Activated CD8-positive, alpha-beta memory T cell treated with anti-CD3 and anti-CD28 coated beads, Interleukin-2, amount 50 U/mL, for 1 hour (primary cell): ENCODE data around the gene DNHD1.

Experiments
- DNase-seq: peaks from one replicate; pipeline ENCODE4 v3.0.0-alpha.2; 2020; ENCODE audit errors: extremely low read depth

The DNHD1 gene

DNA sequence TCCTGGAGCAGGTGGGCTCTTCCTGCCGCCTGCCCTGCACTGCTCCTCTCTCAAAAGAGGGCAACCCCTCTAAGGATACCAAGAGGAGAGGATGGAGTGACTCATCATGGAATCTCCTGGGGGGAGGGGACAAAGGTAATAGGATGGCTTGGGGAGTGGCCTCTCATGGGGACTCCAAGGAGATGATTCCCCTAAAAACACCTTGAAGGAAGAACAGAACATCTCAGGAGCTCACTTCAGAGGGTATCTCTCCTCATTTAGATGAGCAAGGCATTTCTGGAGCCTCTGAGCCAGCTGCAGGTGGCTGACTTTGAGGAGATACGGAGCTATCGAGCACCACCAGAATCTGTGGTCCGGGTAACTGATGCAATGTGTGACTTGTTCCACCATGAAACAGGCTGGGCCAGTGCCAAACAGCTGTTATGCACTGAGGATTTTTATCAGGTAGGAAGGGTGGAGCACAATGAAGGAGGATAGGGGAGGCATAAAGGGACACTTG, 66.1 kb downstream of the DNHD1 start:
- no peak for DNase-seq

DNA sequence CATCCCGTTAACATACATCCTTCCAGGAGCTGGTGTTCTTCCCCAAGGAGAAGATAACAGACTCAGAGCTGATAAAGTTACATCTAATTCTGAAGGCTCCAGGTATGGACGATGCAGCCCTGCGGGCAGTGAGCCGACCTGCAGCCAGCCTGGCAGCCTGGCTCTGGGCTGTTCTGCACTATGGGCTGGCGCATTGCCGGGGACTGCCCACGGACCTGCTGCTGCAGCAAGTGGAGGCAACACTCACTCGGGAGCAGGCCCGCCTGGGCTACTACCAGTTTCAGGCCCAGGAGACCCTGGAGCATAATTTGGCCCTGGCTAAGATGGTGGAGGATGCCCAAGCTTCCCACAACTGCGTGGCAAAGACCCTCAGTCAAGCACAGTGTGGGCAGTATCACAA, 66.6 kb downstream of the DNHD1 start:
- DNase-seq = no peak

DNA sequence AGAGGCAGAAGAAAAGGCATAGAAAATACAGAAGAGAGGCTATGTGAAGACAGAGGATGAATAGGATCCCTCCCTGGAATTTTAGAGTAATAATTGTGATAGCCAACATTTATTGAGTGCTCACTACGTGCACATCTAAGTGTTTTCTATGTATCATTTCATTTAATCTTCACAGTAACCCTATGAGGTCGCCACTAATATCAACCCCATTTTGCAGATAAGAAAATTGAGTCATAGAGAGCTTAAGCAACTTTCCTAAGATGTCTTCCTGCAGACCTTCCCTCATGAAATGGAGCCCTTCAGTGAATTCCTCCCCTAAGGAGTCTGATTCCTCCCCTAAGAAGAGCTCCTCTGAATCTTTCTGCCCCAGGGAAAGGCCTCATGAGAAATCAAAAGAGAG, 68.2 kb downstream of the DNHD1 start:
- no peak for DNase-seq

DNA sequence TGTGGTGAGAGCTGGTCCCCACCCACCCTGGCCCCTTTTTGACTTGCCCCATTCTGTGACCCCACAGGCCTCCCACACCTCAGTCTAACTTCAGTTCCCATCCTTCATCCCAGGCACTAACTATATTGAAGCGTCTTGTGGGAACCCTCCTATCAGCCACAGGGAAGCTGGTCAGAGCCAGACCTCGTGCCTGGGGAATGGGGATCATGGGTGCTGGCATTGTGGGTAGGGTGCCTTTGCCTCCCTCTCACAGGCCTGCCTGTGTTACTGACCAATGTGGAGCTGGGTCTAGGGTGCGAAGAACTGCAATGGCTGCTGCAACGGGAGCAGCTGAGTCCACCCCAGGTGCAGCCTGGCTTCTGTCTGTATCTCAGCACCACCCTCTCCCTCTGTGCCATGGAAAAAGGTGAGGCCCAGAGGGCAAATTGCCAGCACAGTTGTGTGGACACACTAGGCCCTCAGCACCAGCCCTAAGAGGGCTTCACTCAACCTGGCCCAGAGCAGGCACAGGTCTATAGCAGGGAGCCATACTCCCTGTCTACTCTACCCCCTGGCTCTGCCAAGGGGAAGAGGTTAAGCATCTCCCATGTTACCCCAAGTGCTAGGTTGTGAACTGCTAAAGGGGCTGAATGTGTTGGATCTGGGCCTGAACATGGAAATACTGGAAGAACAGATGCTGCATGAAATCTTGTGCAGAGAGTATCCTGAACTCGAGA, 69.1 kb downstream of the DNHD1 start:
- no peak for DNase-seq

DNA sequence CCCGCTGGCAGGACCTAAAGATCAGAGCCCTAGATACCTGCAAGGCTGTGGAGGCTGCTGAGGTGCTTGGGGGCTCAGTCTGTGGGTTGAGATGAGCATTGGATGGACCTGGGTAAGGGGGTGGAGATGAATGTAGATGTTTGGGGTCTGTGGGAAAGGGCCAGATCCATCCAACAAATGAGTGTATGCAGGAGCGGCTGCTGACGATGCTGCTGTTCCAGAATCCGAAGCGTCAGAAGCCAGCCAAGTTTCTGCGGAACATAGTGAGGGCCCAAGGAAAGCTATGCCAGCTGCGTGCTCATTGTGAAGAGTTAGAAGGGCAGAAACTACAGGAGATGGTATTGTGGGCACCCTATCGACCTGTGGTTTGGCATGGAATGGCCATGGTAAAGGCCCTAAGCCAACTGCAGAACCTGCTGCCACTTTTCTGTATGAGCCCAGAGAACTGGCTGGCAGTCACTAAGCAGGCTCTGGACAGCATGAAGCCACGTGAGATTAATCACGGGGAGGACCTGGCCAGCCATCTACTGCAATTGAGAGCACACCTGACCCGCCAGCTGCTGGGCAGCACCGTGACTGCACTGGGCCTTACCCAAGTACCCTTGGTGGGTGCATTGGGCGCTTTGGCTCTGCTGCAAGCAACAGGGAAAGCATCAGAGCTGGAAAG, 69.8 kb downstream of the DNHD1 start:
- no peak for DNase-seq

DNA sequence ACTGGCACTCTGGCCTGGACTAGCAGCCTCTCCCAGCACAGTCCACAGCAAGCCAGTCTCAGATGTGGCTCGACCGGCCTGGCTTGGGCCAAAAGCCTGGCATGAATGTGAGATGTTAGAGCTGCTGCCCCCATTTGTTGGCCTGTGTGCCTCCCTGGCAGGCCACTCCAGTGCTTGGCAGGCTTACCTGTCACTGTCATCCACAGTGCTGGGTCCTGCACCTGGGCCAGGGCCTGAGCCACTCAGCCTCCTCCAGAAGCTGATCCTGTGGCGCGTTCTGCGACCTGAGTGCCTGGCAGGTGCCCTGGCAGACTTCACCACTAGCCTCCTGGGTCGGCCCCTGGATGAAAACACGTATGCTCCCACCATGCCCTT, 70.3 kb downstream of the DNHD1 start:
- no peak for DNase-seq

DNA sequence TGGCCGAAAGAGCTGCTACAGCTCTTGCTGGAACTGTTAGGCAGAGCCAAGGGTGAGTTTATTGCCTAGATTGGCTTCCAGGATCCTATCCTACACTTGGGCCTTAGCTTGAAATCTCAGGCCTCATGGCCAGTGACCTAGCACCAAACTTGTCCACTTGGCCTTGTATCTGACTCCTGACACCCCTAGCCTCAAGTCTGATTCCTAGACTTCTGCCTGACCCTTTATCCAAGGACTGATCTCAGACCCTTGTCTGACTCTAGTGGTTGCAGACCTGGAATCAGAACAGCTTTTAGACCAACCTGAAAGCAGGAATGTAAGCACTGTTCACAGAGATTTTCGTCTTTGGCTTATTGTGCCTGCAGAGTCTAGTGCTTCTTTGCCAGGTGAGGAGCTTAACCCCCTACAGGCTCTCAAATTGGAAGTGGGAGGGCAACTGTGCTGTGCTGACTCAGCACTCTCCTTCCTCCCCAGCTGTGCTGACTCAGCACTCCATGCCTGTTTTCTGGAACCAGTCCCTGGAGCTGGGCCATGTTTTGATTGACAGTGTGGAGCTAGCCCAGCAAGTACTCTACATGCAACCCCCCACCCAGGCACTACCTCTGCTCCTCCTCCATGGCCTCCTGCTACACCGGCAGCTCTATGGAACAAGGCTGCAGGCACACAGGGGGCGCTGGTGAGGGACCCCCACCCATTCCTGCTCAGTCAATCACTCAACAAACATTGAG, 71.3 kb downstream of the DNHD1 start:
- DNase-seq = no peak

DNA sequence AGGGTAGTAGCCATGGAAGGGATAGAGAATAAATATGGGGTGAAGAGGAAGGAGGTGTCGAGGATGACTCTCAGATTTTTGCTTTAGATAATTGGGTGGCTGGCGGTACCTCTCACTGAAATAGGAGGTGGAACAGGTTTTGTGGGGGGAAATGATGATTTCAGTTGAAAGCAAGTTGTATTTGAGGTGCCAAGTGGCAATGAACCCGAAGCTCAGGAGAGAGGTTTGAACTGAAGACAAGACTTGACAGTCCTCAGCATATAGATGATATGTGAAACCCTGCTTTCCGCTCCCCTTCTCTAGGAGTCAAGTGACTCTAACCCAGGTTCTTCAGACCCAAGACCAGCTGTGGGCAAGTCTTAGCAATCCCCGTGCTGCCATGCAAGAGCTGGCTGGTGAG, 72.6 kb downstream of the DNHD1 start:
- no peak for DNase-seq

DNA sequence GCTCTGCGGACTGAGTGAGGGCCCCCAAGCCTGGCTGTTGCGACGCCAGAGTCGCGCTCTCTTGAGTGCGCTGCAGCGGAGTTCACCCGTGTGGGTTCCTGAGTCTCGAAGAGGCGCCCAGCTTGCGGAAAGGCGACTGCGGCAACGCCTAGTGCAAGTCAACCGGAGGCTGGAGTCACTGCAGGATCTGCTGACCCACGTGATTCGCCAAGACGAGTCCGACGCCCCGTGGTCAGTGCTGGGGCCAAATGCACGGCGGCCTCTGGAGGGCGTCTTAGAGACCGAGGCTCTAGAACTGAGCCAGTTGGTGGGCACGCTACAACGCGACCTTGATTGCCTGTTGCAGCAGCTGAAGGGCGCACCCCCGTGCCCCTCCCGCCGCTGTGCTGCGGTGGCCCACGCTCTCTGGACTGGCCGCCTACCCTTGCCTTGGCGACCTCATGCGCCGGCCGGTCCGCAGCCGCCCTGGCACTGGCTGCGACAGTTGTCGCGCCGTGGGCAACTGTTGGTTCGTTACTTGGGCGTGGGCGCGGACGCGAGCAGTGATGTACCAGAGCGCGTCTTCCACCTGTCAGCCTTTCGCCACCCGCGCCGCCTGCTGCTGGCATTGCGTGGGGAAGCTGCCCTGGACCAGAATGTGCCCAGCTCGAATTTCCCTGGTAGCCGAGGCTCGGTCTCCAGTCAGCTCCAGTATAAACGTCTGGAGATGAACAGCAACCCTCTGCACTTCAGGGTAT, 73.8 kb downstream of the DNHD1 start:
- no peak for DNase-seq

DNA sequence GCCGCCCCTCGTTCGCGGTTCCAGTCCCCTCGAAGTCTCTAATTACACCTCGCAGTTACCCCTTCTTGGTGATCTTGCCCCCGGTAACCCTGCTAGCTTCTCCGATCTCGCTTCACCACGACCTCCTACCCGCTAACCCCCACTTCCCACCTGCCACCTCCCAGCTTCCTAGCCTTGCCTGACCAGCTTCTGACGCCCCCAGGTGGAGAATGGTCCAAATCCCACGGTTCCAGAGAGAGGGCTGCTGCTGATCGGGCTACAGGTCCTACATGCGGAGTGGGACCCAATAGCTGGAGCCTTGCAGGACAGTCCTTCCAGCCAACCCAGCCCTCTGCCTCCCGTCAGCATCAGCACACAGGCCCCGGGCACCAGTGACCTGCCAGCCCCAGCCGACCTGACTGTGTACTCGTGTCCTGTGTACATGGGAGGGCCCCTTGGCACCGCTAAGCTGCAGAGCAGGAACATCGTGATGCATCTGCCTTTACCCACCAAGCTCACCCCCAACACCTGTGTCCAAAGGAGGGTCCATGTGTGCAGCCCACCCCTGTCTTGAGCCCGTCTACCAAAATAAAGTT, 74.4 kb downstream of the DNHD1 start:
- DNase-seq = no peak

DNA sequence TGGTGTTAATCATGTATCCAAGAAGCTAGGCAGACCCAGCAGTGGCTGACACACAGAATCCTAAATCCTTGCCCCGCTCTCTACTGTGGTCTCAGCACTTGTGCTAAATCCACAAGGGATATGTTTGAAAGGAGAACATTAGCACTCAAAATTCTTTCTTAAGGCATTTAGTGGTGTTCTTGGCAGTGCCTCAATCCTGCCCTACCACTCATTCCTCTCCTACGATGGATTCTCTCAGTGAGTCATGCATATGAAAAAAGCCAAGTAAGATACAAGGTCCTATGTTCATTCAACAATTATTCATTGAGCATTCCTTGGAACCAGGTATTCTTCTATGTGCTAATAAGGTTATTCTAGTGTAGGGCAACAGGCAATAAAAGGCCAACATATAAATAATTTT, 75.1 kb downstream of the DNHD1 start:
- DNase-seq = no peak

DNA sequence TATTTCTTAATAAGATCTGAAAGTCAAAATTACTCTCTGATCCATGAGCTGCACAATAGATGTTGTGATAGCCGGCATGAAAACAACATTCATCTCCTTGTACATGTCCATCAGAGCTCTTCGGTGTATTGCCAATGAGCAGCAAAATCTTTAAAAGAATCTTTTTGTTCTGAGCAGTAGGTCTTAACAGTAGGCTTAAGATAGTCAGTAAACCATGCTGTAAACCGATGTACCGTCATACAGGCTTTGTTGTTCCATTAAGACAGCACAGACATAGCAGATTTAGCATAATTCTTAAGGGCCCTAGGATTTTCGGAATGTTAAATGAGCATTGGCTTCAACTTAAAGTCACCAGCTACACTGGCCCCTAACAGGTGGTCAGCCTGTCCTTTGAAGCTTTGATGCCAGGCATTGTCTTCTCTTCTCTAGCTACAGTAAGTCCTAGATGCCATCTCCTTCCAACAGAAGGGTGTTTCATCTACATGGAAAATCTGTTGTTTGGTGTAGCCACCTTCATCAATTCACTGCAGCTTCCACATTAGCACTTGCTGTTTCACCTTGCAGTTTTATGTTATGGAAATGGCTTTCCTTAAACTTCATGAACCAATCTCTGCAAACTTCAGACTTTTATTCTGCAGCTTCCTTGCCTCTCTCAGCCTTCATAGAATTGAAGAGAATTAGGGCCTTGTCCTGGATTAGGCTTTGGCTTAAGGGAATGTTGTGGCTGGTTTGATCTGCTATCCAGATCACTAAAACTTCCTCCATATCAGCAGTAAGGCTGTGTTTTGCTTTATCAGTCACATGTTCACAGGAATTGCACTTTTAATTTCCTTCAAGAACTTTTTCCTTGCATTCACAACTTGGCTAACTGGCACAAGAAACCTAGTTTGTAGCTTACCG, 78.0 kb downstream of the DNHD1 start:
- DNase-seq = no peak

DNA sequence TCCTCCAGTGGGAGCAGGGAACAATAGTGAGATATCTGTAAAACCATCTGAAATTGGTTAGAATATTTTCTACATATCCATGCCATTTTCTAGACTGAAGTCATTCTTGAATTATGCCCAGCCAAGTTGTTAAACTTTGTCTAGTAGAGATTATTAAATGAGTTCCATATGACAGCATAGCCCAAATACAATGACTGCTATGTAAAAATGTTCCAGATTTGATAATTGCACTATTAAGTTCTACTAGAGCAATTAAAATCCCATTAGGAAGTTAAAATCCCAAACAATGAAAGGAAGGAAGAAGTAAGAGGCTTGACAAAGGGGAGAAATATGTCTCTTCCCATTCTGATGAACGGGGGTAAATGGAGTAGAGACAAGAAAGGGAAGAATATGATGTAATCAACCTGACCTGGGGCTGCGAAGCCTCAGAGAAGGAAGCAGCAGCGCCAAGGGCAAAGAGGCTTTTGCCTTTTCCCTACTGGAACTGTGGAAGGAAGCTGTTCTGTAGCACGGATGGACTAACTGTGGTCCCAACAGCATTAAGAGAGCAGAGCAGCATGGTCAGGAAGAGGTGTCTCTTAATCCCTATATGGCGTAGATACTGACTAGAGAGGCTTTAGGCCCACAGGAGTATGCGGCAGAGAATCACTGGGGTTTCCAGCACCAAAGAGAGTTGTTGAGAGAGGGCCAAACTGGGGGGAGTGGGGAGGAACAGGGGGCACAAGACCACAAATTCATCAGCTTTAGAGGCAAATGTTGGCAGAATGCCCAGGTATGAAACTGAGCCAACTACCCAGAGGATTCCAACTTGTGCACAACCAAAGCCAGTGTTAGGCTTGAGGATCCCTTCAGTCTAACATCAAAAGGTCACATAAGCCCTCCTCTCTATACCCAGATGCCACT, 79.6 kb downstream of the DNHD1 start:
- DNase-seq = no peak

DNA sequence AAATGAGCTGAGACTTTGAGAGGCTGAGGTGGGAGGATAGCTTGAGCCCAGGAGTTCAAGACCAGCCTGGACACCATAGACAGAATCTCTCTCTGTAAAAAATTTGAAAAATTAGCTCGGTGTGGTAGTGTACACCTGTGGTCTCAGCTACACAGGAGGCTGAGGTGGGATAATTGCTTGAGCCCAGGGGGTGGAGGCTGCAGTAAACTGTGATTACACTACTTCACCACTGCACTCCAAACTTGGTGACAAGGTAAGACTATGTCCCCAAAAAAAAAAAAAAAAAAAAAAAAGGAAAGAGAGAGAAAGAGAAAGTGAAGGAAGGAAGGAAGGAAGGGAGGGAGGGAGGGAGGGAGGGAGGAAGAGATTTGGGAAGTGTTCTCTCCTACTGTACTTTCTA, 81.1 kb downstream of the DNHD1 start:
- no peak for DNase-seq

DNA sequence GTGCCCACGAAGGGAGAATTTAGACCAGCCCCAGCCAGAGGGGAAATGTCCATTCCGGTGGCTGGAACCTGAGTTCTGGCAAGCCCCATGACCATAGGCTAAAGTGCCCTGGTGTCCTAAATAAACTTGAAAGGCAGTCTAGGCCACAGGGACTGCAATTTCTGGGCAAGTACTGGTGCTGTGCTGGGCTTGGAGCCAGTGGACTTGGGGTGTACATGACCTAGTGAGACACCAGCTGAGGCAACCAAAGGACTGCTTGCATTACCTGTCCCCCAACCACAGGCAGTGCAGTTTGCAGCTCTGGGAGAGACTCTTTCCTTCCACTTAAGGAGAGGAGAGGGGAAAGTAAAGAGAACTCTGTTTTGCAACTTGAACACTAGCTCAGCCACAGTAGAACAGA, 82.6 kb downstream of the DNHD1 start:
- no peak for DNase-seq

DNA sequence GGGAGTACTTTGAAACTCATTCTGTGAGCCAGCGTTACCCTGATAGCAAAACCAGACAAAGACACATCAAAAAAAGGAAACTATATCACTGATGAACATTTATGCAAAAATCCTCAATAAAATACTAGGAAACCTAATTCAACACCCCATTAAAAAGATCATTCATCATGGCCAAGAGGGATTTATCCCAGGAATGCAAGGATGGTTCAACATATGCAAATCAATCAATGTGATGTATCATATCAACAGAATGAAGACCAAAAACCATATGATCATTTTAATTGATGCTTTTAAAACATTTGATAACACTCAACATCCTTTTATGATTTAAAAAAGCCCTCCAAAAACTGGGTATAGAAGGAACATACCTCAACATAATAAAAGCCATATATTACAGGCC, 86.5 kb downstream of the DNHD1 start:
- no peak for DNase-seq

DNA sequence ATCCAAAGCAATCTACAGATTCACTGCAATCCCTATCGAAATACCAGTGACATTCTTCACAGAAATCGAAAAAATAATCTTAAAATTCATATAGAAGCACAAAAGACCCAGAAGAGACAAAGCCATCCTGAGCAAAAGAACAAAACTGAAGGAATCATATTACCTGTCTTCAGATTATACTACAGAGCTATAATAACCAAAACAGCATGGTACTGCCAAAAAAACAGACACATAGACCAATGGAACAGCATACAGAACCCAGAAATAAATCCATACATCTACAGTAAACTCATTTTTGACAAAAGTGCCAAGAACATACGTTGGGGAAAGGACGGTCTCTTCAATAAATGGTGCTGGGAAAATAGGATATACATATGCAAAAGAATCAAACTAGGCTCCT, 87.4 kb downstream of the DNHD1 start:
- DNase-seq = no peak

DNA sequence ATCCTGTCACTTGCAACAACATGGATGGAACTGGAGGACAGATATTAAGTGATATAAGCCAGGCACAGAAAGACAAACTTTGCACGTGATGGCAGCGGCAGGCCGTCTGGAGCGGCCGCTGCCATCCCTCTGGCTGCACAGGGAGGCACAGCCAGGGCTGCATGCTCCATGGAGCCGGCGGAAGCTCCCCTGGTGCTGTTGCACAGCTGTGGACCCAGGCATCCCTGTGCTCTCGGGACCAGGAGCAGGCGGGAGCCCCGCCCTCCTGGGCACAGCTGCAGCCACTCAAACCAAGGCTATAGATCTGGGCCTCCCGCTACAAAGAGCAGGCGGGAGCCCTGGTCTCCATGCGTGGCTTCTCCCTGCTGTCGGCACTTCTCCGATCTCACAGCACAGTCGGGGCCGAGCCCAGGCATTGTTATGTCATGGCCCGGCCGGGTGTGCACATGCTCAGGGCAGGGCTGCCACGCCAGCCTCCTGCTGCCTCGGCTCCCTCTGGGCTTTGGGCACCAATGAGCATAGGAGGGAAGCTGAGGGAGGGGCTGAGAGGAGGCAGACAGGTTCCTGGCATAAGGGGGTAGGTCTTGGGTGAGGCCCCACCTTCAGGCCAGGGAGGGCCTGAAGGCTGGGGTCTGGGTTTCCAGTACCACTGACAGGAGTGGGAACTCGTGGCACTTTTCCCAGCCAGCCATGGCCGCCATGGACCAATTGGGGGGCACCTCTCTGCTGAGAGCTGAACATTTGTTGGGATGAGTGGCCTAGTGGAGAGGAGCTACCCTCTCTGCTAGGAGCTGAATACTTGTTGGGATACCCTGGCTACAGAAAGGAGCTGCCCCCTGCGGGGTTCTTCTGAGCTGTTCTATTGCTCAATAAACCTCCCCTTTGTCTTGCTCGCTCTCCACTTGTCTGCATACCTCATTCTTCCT, 89.6 kb downstream of the DNHD1 start:
- no peak for DNase-seq
